Mucosa of stomach (tissue), 1 donor: Measurements from ENCODE around the gene ARMH1.

ENCODE experiments used
- H3K27me3 ChIP-seq: one replicate; pipeline ENCODE4 v1.7.0; 2013; ENCODE audit warnings: mild to moderate bottlenecking, low read length; ENCODE audit not compliant: control insufficient read depth, insufficient read depth
- H3K36me3 ChIP-seq: one replicate; pipeline ENCODE4 v1.7.0; 2013; ENCODE audit warnings: low read length; ENCODE audit not compliant: control insufficient read depth, insufficient read depth
- H3K4me1 ChIP-seq: one replicate; pipeline ENCODE4 v1.7.0; 2013; ENCODE audit warnings: mild to moderate bottlenecking, low read length; ENCODE audit not compliant: control insufficient read depth, insufficient read depth
- H3K4me3 ChIP-seq: one replicate; pipeline ENCODE4 v1.7.0; 2013; ENCODE audit warnings: low read length
- H3K9ac ChIP-seq: one replicate; pipeline ENCODE4 v1.7.0; 2013; ENCODE audit warnings: mild to moderate bottlenecking, low read length, moderate library complexity
- H3K9me3 ChIP-seq: one replicate; pipeline ENCODE4 v1.7.0; 2013; ENCODE audit warnings: mild to moderate bottlenecking, low read length, moderate library complexity; ENCODE audit not compliant: control insufficient read depth
- donor health status: Pancreatic carcinoma.

Gene ARMH1

DNA sequence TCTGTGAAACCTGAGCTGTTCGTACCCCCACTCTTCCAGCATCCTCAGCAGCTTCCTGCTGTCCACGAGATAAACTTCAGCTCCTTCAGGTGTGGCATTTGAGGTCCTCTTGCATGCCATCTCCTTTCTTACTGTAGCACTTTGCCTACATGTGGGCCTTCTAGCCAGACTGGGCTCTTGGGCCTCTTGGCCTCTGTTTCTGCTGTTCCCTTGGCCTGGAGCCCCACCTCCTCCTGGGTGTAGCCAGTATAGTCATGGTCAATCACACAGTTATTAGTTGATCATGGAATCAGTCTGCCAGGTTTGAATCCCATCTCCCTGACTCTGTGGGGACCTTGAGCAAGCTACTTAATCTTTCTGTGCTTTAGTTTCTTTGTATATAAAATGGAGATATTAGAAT, 26.6 kb upstream of the ARMH1 start:
- Histone ChIP-seq H3K27me3 (no peaks in the 10 kb centered on the region), H3K9ac (no peak overlapping the region), H3K36me3 (peaks cover 10% of the 10 kb centered on the region), H3K4me3 (no peak overlapping the region), H3K9me3 (no peaks in the 10 kb centered on the region), H3K4me1 (peaks cover 11% of the 10 kb centered on the region)

- H3K9me3 ChIP-seq = no peaks in the 10 kb centered on the region
- peaks cover 10% of the 10 kb centered on the region for H3K36me3 ChIP-seq
- no peak overlapping the region for H3K9ac ChIP-seq
- H3K4me1 ChIP-seq = peaks cover 11% of the 10 kb centered on the region
- no peaks in the 10 kb centered on the region for H3K27me3 ChIP-seq
- H3K4me3 ChIP-seq = no peak overlapping the region
Observed at GRCh38 chr1:44648529-44649250, 25.8 kb upstream of the ARMH1 start.

GRCh38 chr1:44649788-44650158, 24.7 kb upstream of the ARMH1 start:
- Histone ChIP-seq H3K4me3 (no peak overlapping the region), H3K27me3 (no peaks in the 10 kb centered on the region), H3K9ac (no peak overlapping the region), H3K36me3 (peaks cover 6% of the 10 kb centered on the region), H3K9me3 (no peaks in the 10 kb centered on the region), H3K4me1 (peaks cover 11% of the 10 kb centered on the region)

GRCh38 chr1:44650159-44650831, 24.2 kb upstream of the ARMH1 start:
- no peak overlapping the region for H3K4me3 ChIP-seq
- H3K36me3 ChIP-seq = peaks cover under 1% of the 10 kb centered on the region
- H3K27me3 ChIP-seq = no peaks in the 10 kb centered on the region
- no peak overlapping the region for H3K9ac ChIP-seq
- peaks cover 11% of the 10 kb centered on the region for H3K4me1 ChIP-seq
- no peaks in the 10 kb centered on the region for H3K9me3 ChIP-seq

DNA sequence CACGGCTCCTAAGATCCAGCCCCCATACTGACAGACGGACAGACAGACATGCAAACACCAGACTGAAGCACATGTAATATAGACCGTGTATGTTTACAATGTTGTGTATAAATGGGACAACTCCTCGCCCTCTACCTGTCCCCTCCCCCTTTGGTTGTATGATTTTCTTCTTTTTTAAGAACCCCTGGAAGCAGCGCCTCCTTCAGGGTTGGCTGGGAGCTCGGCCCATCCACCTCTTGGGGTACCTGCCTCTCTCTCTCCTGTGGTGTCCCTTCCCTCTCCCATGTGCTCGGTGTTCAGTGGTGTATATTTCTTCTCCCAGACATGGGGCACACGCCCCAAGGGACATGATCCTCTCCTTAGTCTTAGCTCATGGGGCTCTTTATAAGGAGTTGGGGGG, 23.4 kb upstream of the ARMH1 start:
- Histone ChIP-seq H3K4me1 (peaks cover 11% of the 10 kb centered on the region), H3K9me3 (no peaks in the 10 kb centered on the region), H3K9ac (no peak overlapping the region), H3K27me3 (no peaks in the 10 kb centered on the region), H3K36me3 (no peaks in the 10 kb centered on the region), H3K4me3 (no peak overlapping the region)

- Histone ChIP-seq H3K27me3 (no peaks in the 10 kb centered on the region), H3K4me1 (peaks cover 10% of the 10 kb centered on the region), H3K36me3 (no peaks in the 10 kb centered on the region), H3K9me3 (no peaks in the 10 kb centered on the region), H3K9ac (no peak overlapping the region), H3K4me3 (no peak overlapping the region)
Observed at GRCh38 chr1:44652445-44653106, 21.9 kb upstream of the ARMH1 start.

GRCh38 chr1:44653107-44653964, 21.2 kb upstream of the ARMH1 start:
- Histone ChIP-seq H3K4me3 (no peak overlapping the region), H3K36me3 (no peaks in the 10 kb centered on the region), H3K9ac (no peak overlapping the region), H3K4me1 (peaks cover 2% of the 10 kb centered on the region), H3K9me3 (no peaks in the 10 kb centered on the region), H3K27me3 (no peaks in the 10 kb centered on the region)

- no peaks in the 10 kb centered on the region for H3K9me3 ChIP-seq
- peaks cover 3% of the 10 kb centered on the region for H3K36me3 ChIP-seq
- H3K9ac ChIP-seq = no peak overlapping the region
- H3K4me1 ChIP-seq = no peaks in the 10 kb centered on the region
- H3K4me3 ChIP-seq = no peak overlapping the region
- no peaks in the 10 kb centered on the region for H3K27me3 ChIP-seq
Observed at GRCh38 chr1:44654621-44655187, 19.8 kb upstream of the ARMH1 start.

GRCh38 chr1:44655609-44656008, 18.9 kb upstream of the ARMH1 start:
- Histone ChIP-seq H3K36me3 (peaks cover 3% of the 10 kb centered on the region), H3K4me3 (no peak overlapping the region), H3K4me1 (peaks cover 8% of the 10 kb centered on the region), H3K9me3 (no peaks in the 10 kb centered on the region), H3K9ac (no peak overlapping the region), H3K27me3 (no peaks in the 10 kb centered on the region)

GRCh38 chr1:44659566-44659965, 14.9 kb upstream of the ARMH1 start:
- peaks cover 8% of the 10 kb centered on the region for H3K4me1 ChIP-seq
- H3K27me3 ChIP-seq = no peaks in the 10 kb centered on the region
- H3K9ac ChIP-seq = no peak overlapping the region
- no peaks in the 10 kb centered on the region for H3K9me3 ChIP-seq
- H3K36me3 ChIP-seq = peaks cover 3% of the 10 kb centered on the region
- H3K4me3 ChIP-seq = no peak overlapping the region

DNA sequence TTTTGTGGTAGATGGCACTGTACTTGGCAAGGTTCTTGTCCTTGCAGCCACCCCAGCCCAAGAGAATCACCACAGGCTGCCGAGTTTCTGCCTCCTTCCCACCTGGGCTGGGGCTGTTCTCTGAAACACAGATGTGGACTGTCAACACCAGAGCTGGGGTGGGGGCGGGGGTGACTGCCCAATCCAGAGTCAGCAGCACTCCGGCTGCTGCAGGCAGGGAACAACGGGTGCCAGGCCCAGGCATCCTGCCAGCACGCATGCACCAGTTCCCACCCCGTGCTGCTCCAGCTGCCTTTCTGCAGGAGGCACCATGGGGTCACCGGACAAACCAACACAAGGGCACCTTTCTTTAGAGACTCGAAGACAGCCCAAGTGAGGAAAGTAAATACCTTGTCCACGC, 14.3 kb upstream of the ARMH1 start:
- Histone ChIP-seq H3K9me3 (no peaks in the 10 kb centered on the region), H3K9ac (peak overlapping the region; percentile 1), H3K36me3 (peaks cover 3% of the 10 kb centered on the region), H3K4me3 (no peak overlapping the region), H3K27me3 (no peaks in the 10 kb centered on the region), H3K4me1 (peaks cover 8% of the 10 kb centered on the region)
